Nephron (organoid): Measurements from ENCODE around the gene UBE2R2.
"Not testable (repeated sequence)": the region's sequence is repeated elsewhere in the genome, so short reads cannot be mapped to it uniquely, and the experiment has no call there.

Experiments
- H3K27ac Mint-ChIP-seq, 3 experiments: 2 replicates each; pipeline ENCODE4 v1.8.0; 2020; ENCODE audit warnings: mixed read lengths in 3 of 3, mild to moderate bottlenecking in 2 of 3, moderate library complexity in 1 of 3
- H3K27me3 Mint-ChIP-seq: 2 replicates; pipeline ENCODE4 v1.8.0; 2021; ENCODE audit warnings: low read depth, mild to moderate bottlenecking, moderate library complexity, mixed read lengths
- H3K36me3 Mint-ChIP-seq: 2 replicates; pipeline ENCODE4 v1.8.0; 2020; ENCODE audit warnings: low read depth, mixed read lengths
- H3K4me1 Mint-ChIP-seq: 2 replicates; pipeline ENCODE4 v1.8.0; 2020; ENCODE audit warnings: mixed read lengths
- H3K4me3 Mint-ChIP-seq, 3 experiments: 2 replicates each; pipeline ENCODE4 v1.8.0; 2020; ENCODE audit warnings: mild to moderate bottlenecking in 3 of 3, mixed read lengths in 3 of 3, moderate library complexity in 2 of 3
- H3K9me3 Mint-ChIP-seq: 2 replicates; pipeline ENCODE4 v1.8.0; 2020; ENCODE audit warnings: mixed read lengths
- TF ChIP-seq, protein P1 (sequence below), 3 experiments: fragments of 200-600 bp; sonication (generic); IDR thresholded peaks; one replicate each; pipeline ENCODE4 v1.5.0; 2021; ENCODE audit warnings: antibody characterized with exemption in 3 of 3; ENCODE audit not compliant: unreplicated experiment in 3 of 3

The UBE2R2 gene

DNA sequence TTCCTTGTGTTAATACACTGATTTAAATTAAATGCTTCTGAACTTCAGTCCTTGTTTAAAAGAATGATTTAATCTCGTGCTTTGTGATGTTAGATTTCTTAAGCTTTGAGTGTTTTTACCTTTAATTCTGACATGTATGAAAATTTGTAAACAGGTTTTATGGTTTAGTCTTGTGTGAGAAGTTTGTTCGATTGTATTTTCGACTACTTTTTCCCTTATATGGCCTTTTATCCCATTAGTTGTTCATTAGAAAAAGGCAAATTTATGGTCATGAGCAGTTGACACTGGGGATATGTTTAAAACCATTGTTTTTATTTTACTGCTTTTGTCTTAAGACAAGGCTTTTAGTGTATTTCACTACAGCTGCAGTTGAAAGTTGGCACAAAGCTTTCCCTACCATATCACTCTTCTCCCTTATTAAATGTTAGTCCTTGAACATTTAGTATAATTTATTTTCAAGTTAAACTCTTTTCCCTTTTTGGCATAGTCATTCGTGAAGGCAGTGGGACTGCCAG is 3.3 kb downstream of the UBE2R2 start:
- peaks cover 31% of the 10 kb centered on the region for H3K4me1 Mint-ChIP-seq
- H3K9me3 Mint-ChIP-seq, result no peaks in the 10 kb centered on the region
- H3K36me3 Mint-ChIP-seq, result peaks cover 14% of the 10 kb centered on the region
- H3K27ac Mint-ChIP-seq, result peak overlapping the region; percentile 14 to 78 (median 39)
- H3K4me3 Mint-ChIP-seq, result peak overlapping the region; percentile 92 to 99 (median 98)
- TF ChIP-seq, protein P1, sequence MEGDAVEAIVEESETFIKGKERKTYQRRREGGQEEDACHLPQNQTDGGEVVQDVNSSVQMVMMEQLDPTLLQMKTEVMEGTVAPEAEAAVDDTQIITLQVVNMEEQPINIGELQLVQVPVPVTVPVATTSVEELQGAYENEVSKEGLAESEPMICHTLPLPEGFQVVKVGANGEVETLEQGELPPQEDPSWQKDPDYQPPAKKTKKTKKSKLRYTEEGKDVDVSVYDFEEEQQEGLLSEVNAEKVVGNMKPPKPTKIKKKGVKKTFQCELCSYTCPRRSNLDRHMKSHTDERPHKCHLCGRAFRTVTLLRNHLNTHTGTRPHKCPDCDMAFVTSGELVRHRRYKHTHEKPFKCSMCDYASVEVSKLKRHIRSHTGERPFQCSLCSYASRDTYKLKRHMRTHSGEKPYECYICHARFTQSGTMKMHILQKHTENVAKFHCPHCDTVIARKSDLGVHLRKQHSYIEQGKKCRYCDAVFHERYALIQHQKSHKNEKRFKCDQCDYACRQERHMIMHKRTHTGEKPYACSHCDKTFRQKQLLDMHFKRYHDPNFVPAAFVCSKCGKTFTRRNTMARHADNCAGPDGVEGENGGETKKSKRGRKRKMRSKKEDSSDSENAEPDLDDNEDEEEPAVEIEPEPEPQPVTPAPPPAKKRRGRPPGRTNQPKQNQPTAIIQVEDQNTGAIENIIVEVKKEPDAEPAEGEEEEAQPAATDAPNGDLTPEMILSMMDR (IDR thresholded peaks at IDR 0.05; ENCODE audit: unreplicated experiment in 3 of 3), result no peak
- H3K27me3 Mint-ChIP-seq, result no peaks in the 10 kb centered on the region

DNA sequence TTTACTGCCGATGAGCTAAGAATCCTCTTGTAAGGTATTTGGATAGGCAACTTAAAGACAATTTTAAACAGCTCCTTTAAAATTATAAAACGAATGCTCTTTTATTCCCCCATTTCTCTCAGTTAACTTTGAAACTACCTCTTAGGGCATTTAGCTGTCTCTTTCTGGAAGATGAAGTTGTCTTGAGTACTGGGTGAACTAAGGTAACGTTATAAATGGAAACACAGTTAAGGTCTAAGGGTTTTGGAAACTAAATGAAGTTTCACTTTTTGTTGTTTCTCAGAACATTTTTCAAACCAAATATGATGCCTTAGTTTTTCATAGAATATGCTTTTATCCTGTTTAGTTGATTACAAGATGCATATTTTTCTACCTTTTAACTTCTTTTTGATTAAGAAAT is 6.8 kb downstream of the UBE2R2 start:
- H3K4me1 Mint-ChIP-seq, result peaks cover 22% of the 10 kb centered on the region
- peaks cover 22% of the 10 kb centered on the region for H3K36me3 Mint-ChIP-seq
- no peaks in the 10 kb centered on the region for H3K9me3 Mint-ChIP-seq
- TF ChIP-seq, protein P1 (IDR thresholded peaks at IDR 0.05; ENCODE audit: unreplicated experiment in 3 of 3), result no peak
- H3K27ac Mint-ChIP-seq, result no peak overlapping the region
- H3K4me3 Mint-ChIP-seq, result no peak overlapping the region
- no peaks in the 10 kb centered on the region for H3K27me3 Mint-ChIP-seq

DNA sequence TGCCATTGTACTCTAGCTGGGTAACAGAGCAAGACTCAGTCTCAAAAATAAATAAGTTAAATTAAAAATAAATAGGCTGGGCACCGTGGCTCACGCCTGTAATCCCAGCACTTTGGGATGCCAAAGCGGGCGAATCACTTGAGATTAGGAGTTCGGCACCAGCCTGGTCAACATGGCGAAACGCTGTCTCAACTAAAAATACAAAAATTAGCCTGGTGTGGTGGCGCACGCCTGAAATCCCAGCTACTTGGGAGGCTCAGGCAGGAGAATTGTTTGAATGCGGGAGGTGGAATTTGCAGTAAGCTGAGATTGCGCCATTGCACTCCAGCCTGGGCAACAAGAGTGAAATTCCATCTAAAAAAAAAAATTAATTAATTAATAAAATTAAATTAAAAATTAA is 10.3 kb downstream of the UBE2R2 start:
- H3K9me3 Mint-ChIP-seq, H3K27ac Mint-ChIP-seq, H3K4me1 Mint-ChIP-seq, H3K4me3 Mint-ChIP-seq, H3K27me3 Mint-ChIP-seq: not testable (repeated sequence)
- H3K36me3 Mint-ChIP-seq, result peaks cover 25% of the 10 kb centered on the region

DNA sequence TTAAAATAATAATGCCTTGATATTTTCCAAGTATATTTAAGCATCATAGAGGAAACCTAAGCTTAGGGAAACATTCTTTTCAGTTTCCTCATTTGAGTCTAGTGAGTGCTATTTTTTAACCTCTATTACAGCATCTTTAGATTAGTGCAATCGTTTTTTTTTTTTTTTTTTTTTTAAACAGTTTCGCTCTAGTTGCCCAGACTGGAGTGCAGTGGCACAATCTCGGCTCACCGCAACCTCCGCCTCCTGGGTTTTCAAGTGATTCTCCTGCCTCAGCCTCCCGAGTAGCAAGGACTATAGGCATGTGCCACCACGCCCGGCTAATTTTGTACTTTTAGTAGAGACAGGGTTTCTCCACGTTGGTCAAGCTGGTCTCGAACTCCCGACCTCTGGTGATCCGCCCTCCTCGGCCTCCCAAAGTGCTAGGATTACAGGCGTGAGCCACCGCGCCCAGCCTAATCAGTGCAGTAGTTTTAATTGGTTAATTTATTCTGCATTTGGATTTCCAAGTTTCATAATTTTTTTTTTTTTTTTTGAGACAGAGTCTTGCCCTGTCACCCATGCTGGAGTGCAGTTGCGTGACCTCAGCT is 12.8 kb downstream of the UBE2R2 start:
- H3K9me3 Mint-ChIP-seq, H3K4me1 Mint-ChIP-seq: not testable (repeated sequence)

DNA sequence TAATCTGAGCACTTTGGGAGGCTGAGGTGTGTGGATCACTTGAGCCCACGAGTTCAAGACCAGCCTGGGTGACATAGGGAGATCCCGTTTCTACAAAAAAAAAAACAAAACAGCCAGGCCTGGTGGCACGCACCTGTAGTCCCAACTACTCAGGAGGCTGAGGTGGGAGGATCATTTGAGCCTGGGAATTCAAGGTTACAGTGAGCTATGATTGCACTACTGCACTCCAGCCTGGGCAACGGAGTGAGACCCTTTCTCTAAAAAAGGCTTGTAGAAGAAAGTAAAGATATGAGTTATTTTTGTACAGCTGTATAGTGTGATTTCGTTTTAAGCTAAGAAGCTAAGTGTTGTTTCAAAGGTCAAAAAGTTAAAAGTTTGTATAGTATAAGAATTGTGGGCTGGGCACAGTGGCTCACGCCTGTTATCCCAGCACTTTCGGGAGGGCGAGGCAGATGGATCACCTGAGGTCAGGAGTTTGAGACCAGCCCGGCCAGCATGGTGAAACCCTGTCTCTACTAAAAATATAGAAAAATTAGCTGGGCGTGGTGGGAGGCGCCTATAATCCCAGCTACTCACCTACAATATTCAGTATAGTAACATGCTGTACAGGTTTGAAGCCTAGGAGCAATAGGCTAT is 18.8 kb downstream of the UBE2R2 start:
- no peak overlapping the region for H3K4me3 Mint-ChIP-seq
- TF ChIP-seq, protein P1 (IDR thresholded peaks at IDR 0.05; ENCODE audit: unreplicated experiment in 3 of 3), result no peak
- H3K27ac Mint-ChIP-seq, result peak overlapping the region in 1 of 3 experiments; percentile 29
- peaks cover 11% of the 10 kb centered on the region for H3K36me3 Mint-ChIP-seq
- no peaks in the 10 kb centered on the region for H3K9me3 Mint-ChIP-seq
- H3K27me3 Mint-ChIP-seq, result no peaks in the 10 kb centered on the region
- peaks cover 12% of the 10 kb centered on the region for H3K4me1 Mint-ChIP-seq

More for the DNA sequence above, 12.8 kb downstream of the UBE2R2 start:
- not testable (repeated sequence) for H3K27me3 Mint-ChIP-seq, H3K4me3 Mint-ChIP-seq, H3K27ac Mint-ChIP-seq
- peaks cover 24% of the 10 kb centered on the region for H3K36me3 Mint-ChIP-seq

DNA sequence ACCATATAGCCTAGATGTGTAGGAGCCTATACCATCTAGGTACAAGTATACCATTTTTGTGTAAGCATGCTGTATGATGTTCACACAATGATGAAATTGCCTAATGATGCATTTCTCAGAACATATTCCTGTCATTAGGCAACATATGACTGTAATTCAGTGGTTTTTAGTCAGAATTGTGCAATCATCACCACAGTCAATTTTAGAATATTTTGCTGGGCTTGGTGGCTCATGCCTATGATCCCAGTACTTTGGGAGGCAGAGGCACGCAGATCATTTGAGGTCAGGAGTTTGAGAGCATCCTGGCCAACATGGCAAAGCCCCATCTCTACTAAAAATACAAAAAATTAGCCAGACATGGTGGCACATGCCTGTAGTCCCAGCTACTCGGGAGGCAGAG is 19.3 kb downstream of the UBE2R2 start:
- H3K4me3 Mint-ChIP-seq, H3K9me3 Mint-ChIP-seq, H3K27ac Mint-ChIP-seq, H3K27me3 Mint-ChIP-seq: not testable (repeated sequence)
- Mint-ChIP-seq H3K36me3 (peaks cover 11% of the 10 kb centered on the region), H3K4me1 (peaks cover 14% of the 10 kb centered on the region)

DNA sequence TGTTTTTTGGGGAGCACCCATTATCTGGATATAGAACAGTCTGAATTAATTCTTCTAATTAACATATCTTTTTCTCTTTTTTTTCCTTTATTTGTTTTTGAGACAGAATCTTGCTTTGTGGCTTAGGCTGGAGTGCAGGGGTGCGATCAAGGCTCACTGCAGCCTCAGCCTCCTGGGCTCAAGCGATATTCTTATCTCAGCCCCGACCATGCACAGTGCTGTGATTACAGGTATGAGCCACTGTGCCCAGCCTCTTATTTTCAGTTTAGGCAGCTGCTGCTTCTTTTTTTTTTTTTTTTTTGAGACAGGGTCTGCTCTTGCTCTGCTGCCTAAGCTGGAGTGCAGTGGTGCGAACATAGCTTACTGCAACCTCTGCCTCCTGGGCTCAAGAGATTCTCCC is 20.2 kb downstream of the UBE2R2 start:
- Mint-ChIP-seq H3K9me3 (no peaks in the 10 kb centered on the region), H3K4me1 (peaks cover 22% of the 10 kb centered on the region), H3K4me3 (no peak overlapping the region), H3K27me3 (no peaks in the 10 kb centered on the region), H3K27ac (no peak overlapping the region), H3K36me3 (peaks cover 11% of the 10 kb centered on the region)
- TF ChIP-seq, protein P1 (IDR thresholded peaks at IDR 0.05; ENCODE audit: unreplicated experiment in 3 of 3), result no peak
